ENCODE results near the gene PSME3IP1.

Gene PSME3IP1

GRCh38 chr16:57150682-57151330 is 35.0 kb downstream of the PSME3IP1 start:
- Histone ChIP-seq H3K36me3 (ENCODE audit: control insufficient read depth, insufficient read depth, low read length, severe bottlenecking) (peaks cover 49% of the 10 kb centered on the region), H3K4me3 (ENCODE audit: low read length) (no peak overlapping the region), H3K9me3 (ENCODE audit: control insufficient read depth, low read length) (no peaks in the 10 kb centered on the region), H3K4me1 (ENCODE audit: control insufficient read depth, insufficient read depth, low read length) (peaks cover 7% of the 10 kb centered on the region), H3K9ac (ENCODE audit: low read length) (no peak overlapping the region), H3K27me3 (replicated peaks; ENCODE audit: control insufficient read depth, insufficient read depth, low read length) (no peaks in the 10 kb centered on the region)
- DNase-seq (ENCODE audit: low read depth) = peak; percentile 16

DNA sequence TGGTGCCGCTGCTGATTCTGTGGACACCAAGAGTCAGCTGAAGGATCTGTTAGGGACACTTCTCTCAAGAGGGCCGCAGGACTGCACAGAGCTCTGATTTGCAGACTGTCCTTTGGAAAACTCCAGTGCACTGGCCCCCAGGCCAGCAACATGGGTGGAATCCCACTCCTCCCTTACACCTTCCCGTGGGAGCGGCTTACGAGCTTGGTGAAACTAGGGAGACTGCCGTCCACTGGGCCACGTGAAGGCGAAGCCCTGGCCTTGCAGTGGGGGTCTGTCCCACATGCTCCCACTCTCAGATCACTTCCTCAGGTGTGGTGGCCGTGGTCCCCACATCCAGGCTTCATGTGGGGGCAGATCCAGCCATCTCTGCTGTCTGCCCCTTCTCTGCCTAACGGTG is 36.4 kb downstream of the PSME3IP1 start:
- Histone ChIP-seq H3K9me3 (ENCODE audit: control insufficient read depth, low read length) (no peaks in the 10 kb centered on the region), H3K4me1 (ENCODE audit: control insufficient read depth, insufficient read depth, low read length) (peaks cover 7% of the 10 kb centered on the region), H3K4me3 (ENCODE audit: low read length) (no peak overlapping the region), H3K27me3 (replicated peaks; ENCODE audit: control insufficient read depth, insufficient read depth, low read length) (no peaks in the 10 kb centered on the region), H3K36me3 (ENCODE audit: control insufficient read depth, insufficient read depth, low read length, severe bottlenecking) (peaks cover 36% of the 10 kb centered on the region), H3K9ac (ENCODE audit: low read length) (no peak overlapping the region)
- DNase-seq (ENCODE audit: low read depth) = no peak

- DNase-seq (ENCODE audit: low read depth) = no peak
- Histone ChIP-seq H3K4me1 (ENCODE audit: control insufficient read depth, insufficient read depth, low read length) (peaks cover 7% of the 10 kb centered on the region), H3K4me3 (ENCODE audit: low read length) (no peak overlapping the region), H3K27me3 (replicated peaks; ENCODE audit: control insufficient read depth, insufficient read depth, low read length) (no peaks in the 10 kb centered on the region), H3K36me3 (ENCODE audit: control insufficient read depth, insufficient read depth, low read length, severe bottlenecking) (peaks cover 27% of the 10 kb centered on the region), H3K9ac (ENCODE audit: low read length) (no peak overlapping the region), H3K9me3 (ENCODE audit: control insufficient read depth, low read length) (no peaks in the 10 kb centered on the region)
Observed at GRCh38 chr16:57148481-57148880, 37.4 kb downstream of the PSME3IP1 start.

- peaks cover 18% of the 10 kb centered on the region for H3K36me3 ChIP-seq (ENCODE audit: control insufficient read depth, insufficient read depth, low read length, severe bottlenecking)
- H3K4me1 ChIP-seq (ENCODE audit: control insufficient read depth, insufficient read depth, low read length) = peaks cover 7% of the 10 kb centered on the region
- H3K9me3 ChIP-seq (ENCODE audit: control insufficient read depth, low read length) = no peaks in the 10 kb centered on the region
- H3K9ac ChIP-seq (ENCODE audit: low read length) = no peak overlapping the region
- H3K27me3 ChIP-seq (replicated peaks; ENCODE audit: control insufficient read depth, insufficient read depth, low read length) = no peaks in the 10 kb centered on the region
- H3K4me3 ChIP-seq (ENCODE audit: low read length) = no peak overlapping the region
- DNase-seq (ENCODE audit: low read depth) = no peak
Observed at GRCh38 chr16:57147381-57148221, 38.2 kb downstream of the PSME3IP1 start.

DNA sequence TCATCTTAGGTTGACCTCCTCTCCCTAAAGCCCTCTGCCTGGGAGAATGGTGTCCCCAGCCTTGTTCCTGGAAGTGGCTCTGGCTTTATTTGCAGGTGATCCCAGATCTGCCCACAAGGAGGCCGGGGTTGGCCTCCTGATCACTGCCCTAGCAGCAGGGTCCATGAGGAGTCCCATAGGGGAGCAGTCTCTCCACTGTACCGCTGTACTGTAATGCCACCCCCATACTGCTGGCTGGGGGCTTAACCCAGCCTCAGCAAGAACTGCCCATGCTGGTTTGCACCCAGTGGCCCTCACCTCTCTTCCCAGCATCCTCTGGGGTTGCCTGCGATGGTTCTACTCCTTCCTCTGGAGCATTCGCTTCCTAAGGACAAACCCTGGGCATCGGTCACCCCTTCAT is 39.1 kb downstream of the PSME3IP1 start:
- no peak overlapping the region for H3K4me3 ChIP-seq (ENCODE audit: low read length)
- peaks cover 7% of the 10 kb centered on the region for H3K4me1 ChIP-seq (ENCODE audit: control insufficient read depth, insufficient read depth, low read length)

GRCh38 chr16:57146040-57146647 is 39.7 kb downstream of the PSME3IP1 start:
- Histone ChIP-seq H3K9ac (ENCODE audit: low read length) (no peak overlapping the region), H3K4me1 (ENCODE audit: control insufficient read depth, insufficient read depth, low read length) (peaks cover 7% of the 10 kb centered on the region), H3K27me3 (replicated peaks; ENCODE audit: control insufficient read depth, insufficient read depth, low read length) (no peaks in the 10 kb centered on the region), H3K9me3 (ENCODE audit: control insufficient read depth, low read length) (no peaks in the 10 kb centered on the region), H3K4me3 (ENCODE audit: low read length) (no peak overlapping the region), H3K36me3 (ENCODE audit: control insufficient read depth, insufficient read depth, low read length, severe bottlenecking) (peaks cover 7% of the 10 kb centered on the region)
- DNase-seq (ENCODE audit: low read depth) = no peak

More for the DNA sequence above, 39.1 kb downstream of the PSME3IP1 start:
- H3K9me3 ChIP-seq (ENCODE audit: control insufficient read depth, low read length) = no peaks in the 10 kb centered on the region
- no peaks in the 10 kb centered on the region for H3K27me3 ChIP-seq (replicated peaks; ENCODE audit: control insufficient read depth, insufficient read depth, low read length)
- DNase-seq (ENCODE audit: low read depth) = no peak
- H3K9ac ChIP-seq (ENCODE audit: low read length) = no peak overlapping the region
- H3K36me3 ChIP-seq (ENCODE audit: control insufficient read depth, insufficient read depth, low read length, severe bottlenecking) = peaks cover 10% of the 10 kb centered on the region

- Histone ChIP-seq H3K4me3 (ENCODE audit: low read length) (no peak overlapping the region), H3K4me1 (ENCODE audit: control insufficient read depth, insufficient read depth, low read length) (peaks cover 7% of the 10 kb centered on the region)
- no peak for DNase-seq (ENCODE audit: low read depth)
Observed at GRCh38 chr16:57145046-57146021, 40.5 kb downstream of the PSME3IP1 start.

GRCh38 chr16:57144027-57144426 is 41.8 kb downstream of the PSME3IP1 start:
- DNase-seq (ENCODE audit: low read depth) = no peak
- Histone ChIP-seq H3K36me3 (ENCODE audit: control insufficient read depth, insufficient read depth, low read length, severe bottlenecking) (no peaks in the 10 kb centered on the region), H3K4me1 (ENCODE audit: control insufficient read depth, insufficient read depth, low read length) (peaks cover 7% of the 10 kb centered on the region), H3K9me3 (ENCODE audit: control insufficient read depth, low read length) (no peaks in the 10 kb centered on the region), H3K27me3 (replicated peaks; ENCODE audit: control insufficient read depth, insufficient read depth, low read length) (no peaks in the 10 kb centered on the region), H3K4me3 (ENCODE audit: low read length) (no peak overlapping the region), H3K9ac (ENCODE audit: low read length) (no peak overlapping the region)

More at GRCh38 chr16:57145046-57146021, 40.5 kb downstream of the PSME3IP1 start:
- Histone ChIP-seq H3K9me3 (ENCODE audit: control insufficient read depth, low read length) (no peaks in the 10 kb centered on the region), H3K9ac (ENCODE audit: low read length) (no peak overlapping the region), H3K36me3 (ENCODE audit: control insufficient read depth, insufficient read depth, low read length, severe bottlenecking) (no peaks in the 10 kb centered on the region), H3K27me3 (replicated peaks; ENCODE audit: control insufficient read depth, insufficient read depth, low read length) (no peaks in the 10 kb centered on the region)

DNA sequence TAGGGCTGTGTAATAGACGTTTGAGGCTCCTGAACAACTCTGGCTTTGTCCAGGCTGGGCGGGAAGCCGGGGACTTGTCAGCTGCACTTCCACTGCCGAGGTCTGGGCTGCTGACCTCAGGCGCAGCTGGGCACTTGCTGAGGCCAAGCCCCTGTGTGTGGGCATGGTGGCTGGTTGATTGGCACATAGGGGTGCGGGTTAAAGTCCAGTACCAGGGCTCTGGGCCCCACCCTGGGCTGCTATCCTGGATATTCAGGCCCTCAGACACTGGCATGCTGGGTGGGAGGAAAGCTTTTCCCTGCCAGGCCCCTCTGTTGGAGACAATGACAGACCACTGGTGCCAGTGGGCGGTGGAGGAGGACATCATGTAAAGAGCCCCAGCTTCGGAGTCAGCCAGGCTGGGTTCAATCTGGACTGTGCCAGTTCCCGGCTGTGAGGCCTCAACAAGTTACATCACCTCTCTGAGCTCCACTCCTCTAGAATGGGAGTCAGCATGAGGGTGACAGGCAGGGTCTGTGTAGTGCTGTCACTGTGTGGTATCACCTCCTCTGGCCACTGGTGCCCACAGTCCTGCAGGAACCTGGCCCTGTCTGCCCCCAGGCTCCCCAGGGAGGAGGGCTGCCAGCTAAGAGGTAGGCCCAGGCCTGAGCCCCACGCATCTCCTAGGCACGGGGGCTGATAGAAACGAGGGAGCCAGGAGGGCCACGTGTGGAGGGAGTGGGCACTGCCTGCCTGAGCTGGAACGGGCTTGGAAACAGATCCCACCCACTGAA is 42.5 kb downstream of the PSME3IP1 start:
- Histone ChIP-seq H3K9me3 (ENCODE audit: control insufficient read depth, low read length) (no peaks in the 10 kb centered on the region), H3K4me1 (ENCODE audit: control insufficient read depth, insufficient read depth, low read length) (peaks cover 7% of the 10 kb centered on the region), H3K4me3 (ENCODE audit: low read length) (no peak overlapping the region), H3K36me3 (ENCODE audit: control insufficient read depth, insufficient read depth, low read length, severe bottlenecking) (no peaks in the 10 kb centered on the region), H3K9ac (ENCODE audit: low read length) (no peak overlapping the region), H3K27me3 (replicated peaks; ENCODE audit: control insufficient read depth, insufficient read depth, low read length) (no peaks in the 10 kb centered on the region)
- DNase-seq (ENCODE audit: low read depth) = no peak
